Measurements from ENCODE around the gene ABCC1.
"Not testable (repeated sequence)": the region's sequence is repeated elsewhere in the genome, so short reads cannot be mapped to it uniquely, and the experiment has no call there.

The ABCC1 gene

DNA sequence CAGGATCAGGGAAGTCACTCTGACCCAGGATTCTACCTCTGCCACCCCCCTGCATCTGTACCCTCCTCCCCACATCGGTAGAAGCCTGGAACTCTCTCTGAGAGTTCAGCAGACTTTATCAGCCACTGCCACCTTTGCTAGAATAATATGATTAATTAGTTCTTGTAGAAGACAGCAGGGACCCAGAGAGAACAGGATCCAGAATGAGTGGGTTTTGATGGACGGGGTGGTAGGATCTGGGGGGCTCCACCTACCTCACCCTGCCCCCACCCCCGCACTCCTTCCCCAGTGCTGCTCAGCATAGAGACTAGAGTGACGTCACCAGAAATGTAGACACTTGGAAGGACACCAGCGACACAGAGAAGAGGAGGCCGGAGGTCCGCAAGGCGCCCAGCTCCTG is 240.4 kb downstream of the ABCC1 start:
- no peak for DNase-seq (ENCODE audit: low read depth)

DNA sequence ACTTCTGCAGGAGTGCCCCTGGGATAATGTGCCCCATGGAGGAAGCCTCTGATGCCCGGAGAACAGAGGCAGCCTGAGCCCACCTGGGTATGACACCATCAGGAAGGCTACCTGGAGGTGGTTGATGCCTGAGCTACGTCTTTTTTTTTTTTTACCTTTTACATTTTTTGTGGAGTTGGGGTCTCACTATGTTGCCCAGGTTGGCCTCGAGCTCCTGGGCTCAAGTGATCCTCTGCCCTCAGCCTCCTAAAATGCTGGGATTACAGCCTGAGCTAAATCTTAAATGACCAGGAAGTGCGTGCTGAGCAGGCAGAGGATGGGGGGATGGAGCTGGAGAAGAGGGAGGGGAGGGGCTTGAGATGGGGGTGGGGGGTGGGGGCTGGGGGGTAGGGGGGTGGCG is 241.1 kb downstream of the ABCC1 start:
- DNase-seq (ENCODE audit: low read depth) = no peak

- not testable (repeated sequence) for DNase-seq (ENCODE audit: low read depth)
Observed at GRCh38 chr16:16190966-16191365, 241.6 kb downstream of the ABCC1 start.

DNA sequence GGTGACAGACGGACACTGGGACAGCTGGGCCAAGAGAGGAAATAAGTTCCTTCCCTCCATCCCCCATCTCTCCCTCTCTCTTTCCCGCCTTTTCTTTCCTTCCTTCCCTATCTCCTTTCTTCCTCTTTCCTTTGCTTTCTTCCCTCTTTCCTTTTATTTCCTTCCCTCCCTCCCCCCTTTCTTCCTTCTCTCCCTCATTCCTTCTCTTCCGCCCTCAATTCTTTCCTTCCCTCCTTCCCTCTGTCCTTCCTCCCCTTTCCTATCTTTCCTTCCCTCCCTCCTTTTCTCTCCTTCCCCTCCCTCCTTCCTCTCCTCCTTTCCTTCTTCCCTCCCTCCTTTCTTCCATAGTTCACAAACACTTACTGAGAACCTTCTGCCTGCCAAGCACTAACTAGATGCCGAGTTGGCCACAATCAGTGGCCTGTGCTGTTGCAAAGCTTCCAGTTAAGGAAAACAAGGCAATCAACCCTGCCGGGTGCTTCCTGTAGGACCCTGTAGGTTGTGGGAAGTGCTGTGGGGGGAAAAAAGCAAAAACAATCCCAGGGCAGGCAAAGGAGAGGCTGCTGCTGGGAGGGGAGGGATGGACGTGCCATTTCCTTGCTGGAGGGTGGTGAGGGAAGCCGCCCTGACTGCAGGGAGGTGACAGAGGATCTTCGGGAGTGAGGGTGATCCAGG is 242.2 kb downstream of the ABCC1 start:
- DNase-seq (ENCODE audit: low read depth) = no peak
